Measurements from ENCODE around the gene PDZK1IP1.
"Not testable (repeated sequence)": the region's sequence is repeated elsewhere in the genome, so short reads cannot be mapped to it uniquely, and the experiment has no call there.

- not testable (repeated sequence) for TF ChIP-seq POLR2A, CTCF (IDR thresholded peaks at IDR 0.05)
Measured at GRCh38 chr1:47140358-47140757, 49.5 kb downstream of the PDZK1IP1 start.
